NK-92 treated with Interleukin-12 subunit alpha and Interleukin-12 subunit beta, amount 100 ng/mL, for 24 hours (cell line): ENCODE data around the gene IGLL1.
"Not testable (repeated sequence)": the region's sequence is repeated elsewhere in the genome, so short reads cannot be mapped to it uniquely, and the experiment has no call there.

Experiments used
- DNase-seq: peaks from one replicate; lab custom pipeline; 2025; lab: John Stamatoyannopoulos, UW

IGLL1 gene

GRCh38 chr22:23562186-23562585 is 17.9 kb downstream of the IGLL1 start:
- no peak for DNase-seq

GRCh38 chr22:23561025-23561510 is 19.0 kb downstream of the IGLL1 start:
- not testable (repeated sequence) for DNase-seq

GRCh38 chr22:23560215-23560614 is 19.9 kb downstream of the IGLL1 start:
- DNase-seq: not testable (repeated sequence)

GRCh38 chr22:23557467-23557866 is 22.6 kb downstream of the IGLL1 start:
- no peak for DNase-seq

- no peak for DNase-seq
Measured at GRCh38 chr22:23557036-23557435, 23.1 kb downstream of the IGLL1 start.

GRCh38 chr22:23556026-23556620 is 24.0 kb downstream of the IGLL1 start:
- DNase-seq: no peak

- DNase-seq: no peak
Measured at GRCh38 chr22:23555118-23555517, 25.0 kb downstream of the IGLL1 start.

- no peak for DNase-seq
Measured at GRCh38 chr22:23553924-23554870, 25.9 kb downstream of the IGLL1 start.

GRCh38 chr22:23553438-23553837 is 26.7 kb downstream of the IGLL1 start:
- no peak for DNase-seq

GRCh38 chr22:23552573-23552972 is 27.5 kb downstream of the IGLL1 start:
- DNase-seq: no peak

- no peak for DNase-seq
Measured at GRCh38 chr22:23551385-23551784, 28.7 kb downstream of the IGLL1 start.

- no peak for DNase-seq
Measured at GRCh38 chr22:23550049-23550650, 29.9 kb downstream of the IGLL1 start.

GRCh38 chr22:23549198-23549595 is 30.9 kb downstream of the IGLL1 start:
- DNase-seq: no peak

- no peak for DNase-seq
Measured at GRCh38 chr22:23548501-23549197, 31.4 kb downstream of the IGLL1 start.

- DNase-seq: no peak
Measured at GRCh38 chr22:23547818-23548500, 32.1 kb downstream of the IGLL1 start.

GRCh38 chr22:23547382-23547781 is 32.7 kb downstream of the IGLL1 start:
- DNase-seq: not testable (repeated sequence)

GRCh38 chr22:23544852-23545251 is 35.2 kb downstream of the IGLL1 start:
- DNase-seq: no peak

GRCh38 chr22:23543506-23544000 is 36.5 kb downstream of the IGLL1 start:
- DNase-seq: not testable (repeated sequence)

GRCh38 chr22:23542933-23543332 is 37.2 kb downstream of the IGLL1 start:
- no peak for DNase-seq

- not testable (repeated sequence) for DNase-seq
Measured at GRCh38 chr22:23542391-23542790, 37.7 kb downstream of the IGLL1 start.

GRCh38 chr22:23541849-23542281 is 38.2 kb downstream of the IGLL1 start:
- not testable (repeated sequence) for DNase-seq
